ENCODE results near the gene KLLN. TPM values are rescaled to one million over a fixed set of nuclear protein-coding genes. Genes with fewer than 3 reads are reported as not detected.

Gene KLLN
- total RNA-seq: 0.99 TPM

GRCh38 chr10:87863053-87863943 is at the start of gene KLLN, which contains the start of gene PTEN:
TSS of gene KLLN (minus strand) at chr10:87863533. CDS start at chr10:87862487, 1,046 bp downstream.
TSS of gene PTEN (plus strand) at chr10:87863625. CDS start at chr10:87864470, 845 bp downstream.

GRCh38 chr10:87817609-87818504 is 45.5 kb downstream of the KLLN start, which contains the start of gene ATAD1:
TSS of gene ATAD1 (minus strand) at chr10:87818226. CDS start at chr10:87814599, 3,627 bp downstream.

Small RNAs within 50 kb of the gene (small RNA-seq; reads per million reads assigned to genes)
- not detected for gene RN7SL78P (ENCODE audit: low replicate concordance)

Other genes with a start within 250 kb of the KLLN start
- gene PAPSS2, start 203.7 kb downstream of the KLLN start, total RNA-seq: 27.6 TPM
- 33.1 TPM for gene ATAD1, start 45.3 kb downstream of the KLLN start, total RNA-seq
- 98.8 TPM for gene PTEN, start 92 bp upstream of the KLLN start, total RNA-seq